ENCODE results near the gene TREML4. TPM values are rescaled to one million over a fixed set of nuclear protein-coding genes. Genes with fewer than 3 reads are reported as not detected.
"Not testable (repeated sequence)": the region's sequence is repeated elsewhere in the genome, so short reads cannot be mapped to it uniquely, and the experiment has no call there.

TREML4 gene
- total RNA-seq, 1 donor from 2014 or later, result not detected

DNA sequence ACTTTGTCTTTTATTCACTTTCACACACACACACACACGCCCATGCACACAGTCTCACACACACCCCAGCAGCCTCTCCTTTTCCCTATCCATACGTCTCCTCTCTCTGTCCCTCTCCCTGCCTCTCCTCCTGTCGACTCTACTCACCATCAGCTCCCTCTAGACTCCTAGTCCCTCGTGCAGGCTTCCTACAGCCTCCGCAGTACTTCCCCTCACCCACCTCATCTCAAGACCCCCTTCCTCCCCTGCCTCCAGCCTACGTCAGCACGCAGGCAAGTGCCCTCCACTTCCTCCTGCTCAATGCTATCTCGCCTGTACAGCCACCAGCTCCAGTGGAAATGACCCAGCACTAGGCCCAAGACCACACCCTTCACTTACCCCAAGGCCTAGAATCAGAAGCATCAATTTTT lies 26.4 kb upstream of the TREML4 start:
- intact Hi-C loops (cut with micrococcal nuclease), result loop anchor here (2.0 to 5.0 kb wide), 5 partner anchors 19 to 829 kb away; no protein-coding TSS in a partner anchor

- intact Hi-C loops (cut with micrococcal nuclease), result loop anchor here (5.0 kb wide), 2 partner anchors 817 to 832 kb away; no protein-coding TSS in a partner anchor
Observed at GRCh38 chr6:41204156-41204555, 24.0 kb upstream of the TREML4 start.

DNA sequence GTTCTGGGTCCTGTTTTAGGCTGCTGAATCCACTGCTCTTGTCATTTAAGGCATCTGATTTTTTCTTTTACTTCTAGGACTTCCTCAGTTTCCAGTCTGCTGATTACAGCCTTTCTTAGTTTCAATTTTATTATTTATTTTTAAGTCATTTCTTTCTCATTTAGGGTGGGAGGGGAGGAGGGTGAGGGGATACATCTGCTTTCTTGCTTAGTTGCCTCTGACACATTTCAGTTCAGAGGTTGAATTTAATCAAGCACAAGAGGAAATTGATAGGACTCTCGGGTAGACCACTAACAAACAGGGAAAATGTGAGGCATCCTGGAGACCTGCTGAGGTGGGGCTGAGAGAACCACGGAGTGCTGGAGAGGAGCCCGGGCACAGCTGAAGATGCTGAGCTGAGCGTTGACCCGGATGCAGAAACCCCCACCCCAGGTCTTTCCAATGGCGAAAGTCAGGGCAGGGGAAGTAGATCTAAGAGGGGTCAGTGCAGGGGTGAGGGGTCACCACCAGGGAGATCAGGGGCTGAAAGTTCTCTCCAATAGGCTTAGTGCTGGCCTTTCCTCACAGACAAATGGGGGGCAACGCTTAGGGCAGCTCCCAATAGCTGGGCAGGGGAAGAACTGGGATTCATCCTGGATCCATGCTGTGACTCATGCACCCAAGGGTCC lies 19.6 kb upstream of the TREML4 start:
- intact Hi-C loops (cut with micrococcal nuclease), result no loop called here

- intact Hi-C loops (cut with micrococcal nuclease), result no loop called here
Observed at GRCh38 chr6:41209547-41210320, 18.4 kb upstream of the TREML4 start.

GRCh38 chr6:41214559-41215238 lies 13.4 kb upstream of the TREML4 start:
- intact Hi-C loops (cut with micrococcal nuclease), result no loop called here

GRCh38 chr6:41215777-41216176 lies 12.4 kb upstream of the TREML4 start:
- intact Hi-C loops (cut with micrococcal nuclease), result no loop called here

DNA sequence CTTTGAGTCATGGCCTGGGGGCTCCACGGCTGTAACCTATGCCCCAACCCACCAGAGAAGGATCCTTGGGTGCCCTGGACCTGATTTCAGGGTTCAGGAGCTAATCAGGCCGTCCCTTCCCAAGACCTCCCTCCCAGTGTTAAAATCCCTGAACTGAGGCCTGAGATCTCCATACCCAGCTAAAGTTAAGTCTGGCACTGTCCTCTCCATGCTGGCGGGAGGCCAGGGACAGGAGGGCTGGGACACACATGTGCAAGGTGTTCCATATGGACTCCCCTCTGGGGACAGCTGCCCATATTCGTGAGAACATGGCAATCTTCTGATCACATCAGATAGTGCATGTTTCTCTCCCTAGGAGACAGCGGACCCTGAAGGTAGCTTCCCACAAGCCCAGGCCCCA lies 11.5 kb upstream of the TREML4 start:
- intact Hi-C loops (cut with micrococcal nuclease), result no loop called here

- intact Hi-C loops (cut with micrococcal nuclease), result no loop called here
Observed at GRCh38 chr6:41222045-41222444, 6.1 kb upstream of the TREML4 start.

DNA sequence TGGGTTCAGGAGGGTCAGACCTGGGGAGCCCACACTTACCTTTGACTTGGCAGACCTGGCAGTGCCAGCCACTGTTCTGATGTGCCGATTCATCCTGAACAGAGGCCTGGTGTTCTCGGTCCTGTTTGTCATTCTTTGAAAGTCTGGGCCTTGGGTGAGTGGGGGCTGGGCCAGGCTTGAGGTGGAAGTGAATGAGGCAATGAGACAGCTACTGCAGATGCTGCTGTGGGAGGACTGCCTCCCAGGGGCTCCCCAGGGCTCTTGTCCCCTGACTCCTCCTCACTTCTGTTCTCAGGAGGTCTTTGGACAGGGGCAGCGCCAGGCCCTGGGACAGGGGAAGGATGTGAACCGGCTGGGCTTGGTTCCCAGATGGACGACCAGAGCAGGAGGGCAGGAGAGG lies 5.6 kb upstream of the TREML4 start:
- intact Hi-C loops (cut with micrococcal nuclease), result no loop called here

DNA sequence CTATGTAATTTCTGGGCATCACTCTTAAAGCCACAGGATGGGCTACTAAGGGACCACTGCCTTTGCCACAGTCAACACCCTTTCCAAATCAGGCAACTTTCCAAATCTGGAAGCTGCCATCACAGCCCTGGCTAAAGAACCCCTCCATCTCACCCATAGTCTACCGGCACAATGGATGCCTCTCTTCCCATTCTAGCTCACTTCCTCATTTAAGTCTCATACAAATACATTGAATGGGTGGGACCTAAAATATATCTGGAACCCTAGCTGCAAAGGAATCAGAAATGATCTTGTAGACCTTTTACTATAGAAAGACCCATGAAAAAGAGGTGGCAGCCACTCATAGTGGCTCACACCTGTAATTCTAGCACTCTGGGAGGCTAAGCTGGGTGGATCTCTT lies 3.3 kb upstream of the TREML4 start:
- intact Hi-C loops (cut with micrococcal nuclease), result no loop called here

DNA sequence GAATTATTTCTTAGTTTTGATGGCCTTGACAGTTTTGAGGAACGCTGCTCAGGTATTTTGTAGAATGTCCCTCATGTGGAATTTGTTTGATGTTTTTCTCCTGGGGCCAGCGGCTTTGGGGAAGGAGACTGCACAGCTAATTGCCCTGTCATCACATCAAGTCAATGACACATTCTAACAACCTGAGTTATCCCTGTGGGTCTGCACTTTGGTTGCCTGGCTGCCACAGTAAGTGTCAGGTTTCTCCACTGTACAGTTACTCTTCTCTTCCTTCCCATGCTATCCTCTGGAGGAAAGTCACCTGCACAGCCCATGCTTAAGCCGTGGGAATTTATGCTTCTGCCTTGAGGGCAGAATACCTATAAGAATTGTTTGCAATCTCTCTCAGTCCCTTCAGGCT lies 1.4 kb upstream of the TREML4 start:
- intact Hi-C loops (cut with micrococcal nuclease), result no loop called here

- intact Hi-C loops (cut with micrococcal nuclease), result no loop called here
Observed at GRCh38 chr6:41228616-41229015, 467 bp downstream of the TREML4 start.

GRCh38 chr6:41229721-41230120 lies 1.6 kb downstream of the TREML4 start:
- intact Hi-C loops (cut with micrococcal nuclease), result no loop called here

GRCh38 chr6:41231246-41231645 lies 3.1 kb downstream of the TREML4 start:
- intact Hi-C loops (cut with micrococcal nuclease), result no loop called here

DNA sequence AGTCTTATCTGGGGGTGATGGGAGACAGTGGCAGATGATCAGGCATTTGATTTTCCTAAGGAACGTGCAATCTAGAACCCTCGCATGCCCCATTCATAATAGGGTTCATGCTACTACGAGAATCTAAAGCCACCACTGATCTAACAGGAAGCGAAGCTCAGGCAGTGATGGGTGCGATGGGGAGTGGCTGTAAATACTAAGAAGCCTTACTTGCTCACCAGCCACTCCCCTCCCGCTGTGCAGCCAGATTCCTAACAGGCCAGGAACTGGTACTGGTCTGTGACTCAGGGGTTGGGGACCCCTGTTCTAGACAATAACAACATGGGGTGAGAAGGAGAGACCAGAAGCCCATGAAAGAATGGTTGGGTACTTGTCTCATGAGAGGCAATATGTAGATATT lies 4.5 kb downstream of the TREML4 start:
- intact Hi-C loops (cut with micrococcal nuclease), result no loop called here

- intact Hi-C loops (cut with micrococcal nuclease), result no loop called here
Observed at GRCh38 chr6:41236276-41236675, 8.1 kb downstream of the TREML4 start.

DNA sequence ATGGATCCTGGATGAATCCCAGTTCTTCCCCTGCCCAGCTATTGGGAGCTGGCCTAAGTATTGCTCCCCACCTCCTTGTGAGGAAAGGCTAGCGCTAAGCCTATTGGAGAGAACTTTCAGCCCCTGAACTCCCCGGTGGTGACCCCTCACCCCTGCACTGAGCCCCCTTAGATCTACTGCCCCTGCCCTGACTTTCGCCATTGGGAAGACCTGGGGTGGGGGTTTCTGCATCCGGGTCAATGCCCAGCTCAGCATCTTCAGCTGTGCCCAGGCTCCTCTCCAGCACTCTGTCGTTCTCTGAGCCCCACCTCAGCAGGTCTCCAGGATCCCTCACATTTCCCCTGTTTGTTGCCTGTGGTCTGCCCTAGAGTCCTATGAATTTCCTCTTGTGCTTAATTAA lies 9.0 kb downstream of the TREML4 start:
- intact Hi-C loops (cut with micrococcal nuclease), result no loop called here

- intact Hi-C loops (cut with micrococcal nuclease), result no loop called here
Observed at GRCh38 chr6:41239467-41240159, 11.5 kb downstream of the TREML4 start.

DNA sequence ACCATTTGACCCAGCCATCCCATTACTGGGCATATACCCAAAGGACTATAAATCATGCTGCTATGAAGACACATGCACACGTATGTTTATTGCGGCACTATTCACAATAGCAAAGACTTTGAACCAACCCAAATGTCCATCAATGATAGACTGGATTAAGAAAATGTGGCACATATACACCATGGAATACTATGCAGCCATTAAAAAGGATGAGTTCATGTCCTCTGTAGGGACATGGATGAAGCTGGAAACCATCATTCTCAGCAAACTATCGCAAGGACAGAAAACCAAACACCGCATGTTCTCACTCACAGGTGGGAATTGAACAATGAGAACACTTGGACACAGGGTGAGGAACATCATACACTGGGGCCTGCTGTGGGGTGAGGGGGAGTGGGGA lies 18.4 kb downstream of the TREML4 start:
- intact Hi-C loops (cut with micrococcal nuclease), result not testable (repeated sequence)

DNA sequence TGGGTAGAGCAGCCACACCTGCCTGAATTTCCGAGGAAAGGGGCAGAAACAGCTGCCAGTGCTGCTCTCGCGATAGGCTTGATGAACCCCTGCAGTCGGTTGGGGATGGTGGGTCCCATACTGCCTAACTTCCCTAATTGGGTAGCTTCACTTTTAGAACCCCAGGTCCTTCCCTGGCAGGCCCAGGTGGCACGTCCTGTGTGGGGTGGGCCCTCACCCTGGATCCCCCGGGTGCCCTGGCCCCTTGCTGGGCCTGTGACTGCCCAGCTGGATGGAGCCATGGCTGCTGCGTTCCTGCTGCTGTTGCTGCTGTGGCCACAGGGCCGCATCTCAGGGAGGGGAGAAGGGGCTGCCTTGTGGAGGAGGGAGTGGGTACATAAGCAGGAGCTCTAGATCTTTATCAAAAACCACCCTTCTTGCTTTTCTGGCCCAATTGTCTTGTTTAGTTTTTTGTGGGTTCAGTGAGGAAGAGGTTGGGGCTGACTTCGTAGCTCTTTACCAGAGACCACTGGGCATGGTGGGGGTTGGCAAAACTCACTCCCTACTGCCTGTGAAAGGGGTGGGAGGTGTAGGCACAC lies 19.2 kb downstream of the TREML4 start:
- intact Hi-C loops (cut with micrococcal nuclease), result no loop called here
